ENCODE measurements around the gene FAM83F.
"Not testable (repeated sequence)": the region's sequence is repeated elsewhere in the genome, so short reads cannot be mapped to it uniquely, and the experiment has no call there.

FAM83F gene

DNA sequence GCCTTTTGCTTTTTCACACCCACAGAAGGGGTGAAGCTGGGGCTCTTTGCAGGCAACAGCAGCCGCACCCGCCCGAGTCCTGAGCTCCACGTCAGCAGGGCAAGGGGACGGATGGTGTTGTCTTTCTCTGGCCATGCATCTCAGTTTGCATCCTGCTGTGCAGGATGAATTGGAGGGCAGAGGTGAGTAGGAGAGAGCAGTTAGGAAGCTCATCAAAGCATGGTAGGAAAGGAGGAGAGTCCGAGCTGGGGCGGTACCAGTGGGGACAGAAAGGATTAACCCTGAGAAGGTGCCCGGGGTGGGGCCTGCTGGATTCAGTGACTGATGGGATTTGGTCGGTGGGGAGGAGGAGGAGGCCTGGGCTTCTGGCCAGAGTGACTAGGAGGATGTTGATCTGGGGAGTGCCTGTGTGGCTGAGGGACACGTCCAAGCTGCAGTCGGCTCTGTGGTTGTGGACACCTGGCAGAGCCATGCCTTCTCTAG lies 14.6 kb downstream of the FAM83F start:
- H3K9me3 Mint-ChIP-seq, result no peaks in the 10 kb centered on the region
- H3K4me1 Mint-ChIP-seq (ENCODE audit: low read depth), result peaks cover 12% of the 10 kb centered on the region
- H3K36me3 Mint-ChIP-seq (ENCODE audit: low read depth), result no peaks in the 10 kb centered on the region
- no peak overlapping the region for H3K27ac Mint-ChIP-seq
- no peak overlapping the region for H3K4me3 Mint-ChIP-seq
- H3K27me3 Mint-ChIP-seq (ENCODE audit: low read depth), result peaks cover 44% of the 10 kb centered on the region

DNA sequence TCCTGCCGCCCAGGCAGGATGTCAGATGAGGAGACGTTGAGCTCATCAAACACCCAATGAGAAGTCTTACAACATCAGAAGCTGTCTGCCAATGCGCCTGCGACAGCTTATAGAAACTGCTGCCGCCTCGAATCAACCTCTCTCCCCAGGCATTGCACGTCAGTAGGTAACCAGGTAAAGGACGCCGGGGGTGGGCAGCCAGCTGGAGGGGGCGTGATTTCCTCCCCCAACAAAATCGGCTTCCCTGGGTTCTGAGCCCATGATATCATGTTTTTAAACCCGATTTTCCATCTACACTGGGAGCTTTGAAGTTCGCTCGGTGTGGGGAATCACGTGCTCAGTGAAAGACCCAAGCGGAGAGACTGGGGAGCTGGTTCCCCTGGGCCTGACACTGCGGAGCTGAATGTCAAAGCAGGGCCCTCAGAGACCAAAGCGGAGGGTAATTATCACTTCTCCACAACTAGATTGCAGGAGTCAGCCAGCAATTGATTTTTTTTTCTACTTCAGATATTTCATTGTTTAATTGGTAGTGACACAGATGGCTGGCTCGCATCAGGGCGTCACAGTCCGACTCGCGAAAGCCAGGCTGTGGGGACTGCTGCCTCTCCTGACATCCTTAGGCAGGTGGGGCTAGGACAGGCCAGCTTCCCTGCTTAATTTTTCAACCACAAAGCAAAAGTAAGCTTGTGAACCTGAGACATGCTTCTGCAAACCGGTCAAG lies 15.4 kb downstream of the FAM83F start:
- Mint-ChIP-seq H3K4me1 (ENCODE audit: low read depth) (peaks cover 12% of the 10 kb centered on the region), H3K27me3 (ENCODE audit: low read depth) (peaks cover 52% of the 10 kb centered on the region), H3K9me3 (no peaks in the 10 kb centered on the region), H3K36me3 (ENCODE audit: low read depth) (no peaks in the 10 kb centered on the region), H3K4me3 (peak overlapping the region; percentile 14), H3K27ac (no peak overlapping the region)

DNA sequence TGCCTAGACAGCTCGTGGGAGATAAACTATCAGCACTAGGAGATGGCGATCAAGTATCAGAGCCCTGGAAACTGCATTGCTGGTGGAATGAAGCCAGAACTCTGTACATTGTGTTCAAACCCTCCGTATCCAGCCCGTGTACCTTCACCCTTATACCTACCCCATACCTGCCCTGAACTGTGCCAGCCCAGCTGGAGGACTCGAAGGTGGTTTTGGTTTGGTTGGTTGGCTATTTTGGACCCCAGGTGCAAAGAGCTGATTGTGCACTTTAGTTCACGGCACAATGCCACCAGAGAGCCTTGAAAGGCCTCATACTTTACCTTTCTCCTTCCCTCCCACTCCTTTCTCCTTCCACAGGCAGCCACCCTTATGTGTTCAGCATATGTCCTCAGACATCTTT lies 16.0 kb downstream of the FAM83F start:
- H3K9me3 Mint-ChIP-seq, result no peaks in the 10 kb centered on the region
- peaks cover 12% of the 10 kb centered on the region for H3K4me1 Mint-ChIP-seq (ENCODE audit: low read depth)
- peaks cover 55% of the 10 kb centered on the region for H3K27me3 Mint-ChIP-seq (ENCODE audit: low read depth)
- H3K4me3 Mint-ChIP-seq, result no peak overlapping the region
- H3K36me3 Mint-ChIP-seq (ENCODE audit: low read depth), result no peaks in the 10 kb centered on the region
- no peak overlapping the region for H3K27ac Mint-ChIP-seq

DNA sequence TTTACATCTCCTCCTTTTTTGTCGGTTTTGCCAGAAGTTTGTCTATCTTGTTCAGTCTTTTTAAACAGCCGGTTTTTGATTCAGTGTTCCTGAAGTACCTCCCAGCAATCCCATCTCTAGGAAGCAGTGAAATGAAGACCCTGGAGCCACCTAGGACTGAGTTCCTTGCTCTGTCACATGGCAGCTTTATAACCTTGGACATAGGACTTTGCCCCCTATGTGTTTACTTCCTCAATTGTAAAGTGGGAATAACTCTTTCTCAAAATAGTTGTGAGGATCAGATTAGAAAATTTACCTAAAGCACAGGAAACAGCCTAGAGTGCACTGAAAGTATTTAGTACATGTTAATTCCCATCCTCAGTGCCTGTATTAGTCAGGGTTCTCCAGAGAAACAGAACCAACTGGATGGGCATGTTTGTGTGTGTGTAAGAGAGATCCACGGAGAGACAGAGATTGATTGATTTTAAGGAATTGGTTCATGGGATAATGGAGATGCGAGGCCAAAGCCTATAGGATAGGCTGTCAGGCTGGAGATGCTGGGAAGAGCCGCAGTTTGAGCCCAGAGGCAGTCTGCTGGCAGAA lies 20.0 kb downstream of the FAM83F start:
- Mint-ChIP-seq H3K9me3 (no peaks in the 10 kb centered on the region), H3K36me3 (ENCODE audit: low read depth) (no peaks in the 10 kb centered on the region)

DNA sequence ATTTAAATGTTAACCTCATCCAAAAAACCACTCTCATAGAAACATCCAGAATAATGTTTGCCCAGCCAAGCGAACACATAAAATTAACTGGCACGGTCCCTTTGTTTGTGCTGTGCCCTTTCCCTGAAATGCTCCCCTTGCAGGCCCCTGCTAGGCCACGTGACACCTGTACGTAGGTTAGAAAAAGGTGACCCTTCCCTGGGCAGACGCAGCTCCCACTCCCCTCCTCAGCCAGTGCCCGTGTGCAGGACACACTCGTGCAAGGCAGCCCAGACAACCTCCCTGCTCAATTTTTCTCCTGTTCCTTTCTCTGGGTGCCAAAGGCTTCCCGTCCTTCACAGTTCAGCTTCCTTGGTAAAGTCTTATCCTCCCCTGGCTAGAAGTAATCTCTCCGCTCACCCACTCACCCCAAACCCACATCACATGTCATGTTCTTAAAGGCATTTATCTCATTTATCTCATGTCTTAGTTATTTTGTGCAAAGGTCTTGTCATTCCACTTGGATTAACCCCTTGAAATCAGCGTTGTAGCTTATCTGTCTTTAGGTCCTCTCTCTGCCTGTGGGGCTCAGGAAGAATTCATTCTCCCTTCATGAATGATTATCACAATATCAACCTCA lies 20.7 kb downstream of the FAM83F start:
- Mint-ChIP-seq H3K27ac (no peak overlapping the region), H3K9me3 (no peaks in the 10 kb centered on the region), H3K36me3 (ENCODE audit: low read depth) (no peaks in the 10 kb centered on the region), H3K4me3 (no peak overlapping the region), H3K4me1 (ENCODE audit: low read depth) (peaks cover 4% of the 10 kb centered on the region), H3K27me3 (ENCODE audit: low read depth) (peaks cover 23% of the 10 kb centered on the region)

More for the DNA sequence above, 20.0 kb downstream of the FAM83F start:
- peaks cover 9% of the 10 kb centered on the region for H3K4me1 Mint-ChIP-seq (ENCODE audit: low read depth)
- H3K27me3 Mint-ChIP-seq (ENCODE audit: low read depth), result peaks cover 24% of the 10 kb centered on the region
- no peak overlapping the region for H3K27ac Mint-ChIP-seq
- no peak overlapping the region for H3K4me3 Mint-ChIP-seq

DNA sequence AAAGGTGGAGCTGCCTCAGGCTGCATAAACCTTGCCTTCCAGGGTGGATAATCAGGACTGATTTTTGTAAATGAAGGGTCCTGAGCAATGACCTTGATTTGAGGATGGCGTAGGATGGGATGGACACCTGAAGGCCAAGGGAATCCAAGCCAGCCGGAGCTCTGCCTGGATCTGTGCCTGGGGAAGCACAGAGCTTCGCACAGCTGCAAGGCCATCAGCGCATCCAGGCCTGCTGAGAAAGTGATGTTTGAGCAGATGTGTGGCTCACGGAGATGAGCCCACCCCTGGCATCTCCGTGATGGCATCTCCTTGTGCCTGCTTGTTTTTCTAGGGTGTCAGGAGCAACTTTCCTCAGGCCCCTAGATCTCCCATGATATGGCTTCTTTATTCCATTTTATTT lies 23.3 kb downstream of the FAM83F start:
- peaks cover 17% of the 10 kb centered on the region for H3K27me3 Mint-ChIP-seq (ENCODE audit: low read depth)
- H3K36me3 Mint-ChIP-seq (ENCODE audit: low read depth), result no peaks in the 10 kb centered on the region
- no peak overlapping the region for H3K27ac Mint-ChIP-seq
- no peak overlapping the region for H3K4me3 Mint-ChIP-seq
- no peaks in the 10 kb centered on the region for H3K9me3 Mint-ChIP-seq
- H3K4me1 Mint-ChIP-seq (ENCODE audit: low read depth), result peaks cover 4% of the 10 kb centered on the region

DNA sequence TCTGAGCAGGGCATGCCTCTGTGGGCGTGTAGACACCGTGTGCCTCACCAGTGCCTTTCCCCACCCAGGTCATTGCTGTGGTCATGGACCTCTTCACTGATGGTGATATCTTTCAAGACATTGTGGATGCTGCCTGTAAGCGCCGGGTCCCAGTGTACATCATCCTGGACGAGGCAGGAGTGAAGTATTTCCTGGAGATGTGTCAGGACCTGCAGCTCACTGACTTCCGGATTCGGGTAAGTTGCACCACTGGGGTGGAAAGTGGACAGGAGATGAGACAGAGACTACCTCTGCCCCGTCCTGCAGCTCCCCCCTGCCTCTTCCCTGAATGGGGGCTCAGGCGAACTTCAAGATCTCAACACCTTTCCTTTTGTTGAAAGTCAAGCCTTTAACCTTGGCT lies 24.3 kb downstream of the FAM83F start:
- Mint-ChIP-seq H3K27me3 (ENCODE audit: low read depth) (peaks cover 13% of the 10 kb centered on the region), H3K4me1 (ENCODE audit: low read depth) (peaks cover 4% of the 10 kb centered on the region), H3K27ac (no peak overlapping the region), H3K9me3 (no peaks in the 10 kb centered on the region), H3K4me3 (no peak overlapping the region), H3K36me3 (ENCODE audit: low read depth) (no peaks in the 10 kb centered on the region)

DNA sequence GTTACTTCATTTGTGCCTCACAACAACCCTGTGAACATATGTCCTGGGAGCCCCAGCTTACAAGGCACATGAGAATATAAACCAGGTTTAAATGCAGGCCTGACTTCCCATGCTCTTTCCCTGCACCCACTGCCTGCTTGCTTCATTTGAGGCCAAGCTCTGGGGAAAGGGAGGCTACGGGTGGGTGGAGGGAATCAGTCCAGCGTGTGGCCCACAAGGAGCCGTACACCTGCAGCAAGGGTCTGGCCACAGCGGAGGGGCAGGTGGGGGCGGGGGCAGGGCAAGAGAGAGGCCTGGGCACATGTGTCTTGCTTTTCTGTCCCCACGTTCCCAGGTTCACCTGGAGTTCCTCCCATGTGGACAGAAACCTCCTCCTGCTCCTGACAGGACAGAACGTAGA lies 26.2 kb downstream of the FAM83F start:
- Mint-ChIP-seq H3K27me3 (ENCODE audit: low read depth) (no peaks in the 10 kb centered on the region), H3K36me3 (ENCODE audit: low read depth) (no peaks in the 10 kb centered on the region), H3K4me3 (no peak overlapping the region), H3K4me1 (ENCODE audit: low read depth) (peaks cover 4% of the 10 kb centered on the region), H3K9me3 (no peaks in the 10 kb centered on the region), H3K27ac (no peak overlapping the region)

DNA sequence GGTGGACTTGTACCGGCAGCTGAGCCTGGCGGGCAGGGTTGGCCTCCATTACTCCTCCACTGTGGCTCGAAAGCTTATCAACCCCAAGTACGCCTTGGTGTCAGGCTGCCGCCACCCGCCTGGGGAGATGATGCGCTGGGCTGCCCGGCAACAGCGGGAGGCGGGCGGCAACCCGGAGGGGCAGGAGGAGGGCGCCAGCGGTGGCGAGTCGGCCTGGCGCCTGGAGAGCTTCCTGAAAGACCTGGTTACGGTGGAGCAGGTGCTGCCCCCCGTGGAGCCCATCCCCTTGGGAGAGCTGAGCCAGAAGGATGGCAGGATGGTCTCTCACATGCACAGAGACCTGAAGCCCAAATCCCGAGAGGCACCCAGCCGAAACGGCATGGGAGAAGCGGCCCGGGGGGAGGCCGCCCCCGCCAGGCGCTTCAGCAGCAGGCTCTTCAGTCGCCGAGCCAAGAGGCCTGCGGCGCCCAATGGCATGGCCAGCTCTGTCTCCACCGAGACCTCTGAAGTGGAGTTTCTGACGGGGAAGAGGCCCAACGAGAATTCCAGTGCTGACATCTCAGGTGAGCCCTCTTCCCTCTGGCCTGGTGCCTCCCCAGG lies 26.7 kb downstream of the FAM83F start:
- Mint-ChIP-seq H3K9me3 (no peaks in the 10 kb centered on the region), H3K4me1 (ENCODE audit: low read depth) (peaks cover 4% of the 10 kb centered on the region), H3K4me3 (no peak overlapping the region), H3K27me3 (ENCODE audit: low read depth) (no peaks in the 10 kb centered on the region), H3K27ac (no peak overlapping the region), H3K36me3 (ENCODE audit: low read depth) (no peaks in the 10 kb centered on the region)

DNA sequence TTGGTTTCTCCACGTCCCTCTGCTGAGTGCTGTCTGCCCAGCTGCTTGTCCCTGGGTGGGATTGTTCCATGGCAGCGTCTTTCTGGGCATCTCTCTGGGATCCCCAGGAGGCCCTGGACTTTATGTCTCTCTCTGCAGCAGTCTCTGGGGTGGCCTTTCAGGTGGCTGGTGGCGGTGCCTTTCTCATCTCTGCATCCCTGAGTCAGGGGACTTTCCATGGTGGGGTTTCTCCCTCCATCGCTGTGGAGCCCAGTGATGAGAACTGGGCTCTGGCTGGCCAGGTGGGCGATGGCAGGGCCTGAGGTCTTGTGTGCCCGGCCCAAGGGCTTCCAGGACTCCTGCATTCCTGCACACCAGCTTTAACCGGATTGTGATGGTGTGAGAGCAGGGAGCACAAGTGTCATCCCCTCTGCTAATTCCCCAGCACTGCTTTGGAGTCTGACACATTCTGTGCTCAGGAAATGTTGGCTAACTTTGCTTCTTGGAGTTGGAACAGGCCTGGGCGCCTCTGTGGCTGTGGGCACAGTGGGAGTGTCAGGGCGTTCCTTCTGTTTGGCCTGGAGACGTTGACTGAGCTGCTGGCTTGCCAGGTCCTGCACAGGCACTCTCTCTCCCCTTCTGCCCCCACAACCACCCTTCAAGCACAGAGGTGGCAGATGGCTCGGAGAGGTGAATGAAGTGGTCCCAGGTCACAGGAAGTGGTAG lies 27.9 kb downstream of the FAM83F start:
- H3K27ac Mint-ChIP-seq, result no peak overlapping the region
- H3K4me1 Mint-ChIP-seq (ENCODE audit: low read depth), result peaks cover 3% of the 10 kb centered on the region
- no peaks in the 10 kb centered on the region for H3K9me3 Mint-ChIP-seq
- H3K4me3 Mint-ChIP-seq, result no peak overlapping the region
- H3K27me3 Mint-ChIP-seq (ENCODE audit: low read depth), result no peaks in the 10 kb centered on the region
- no peaks in the 10 kb centered on the region for H3K36me3 Mint-ChIP-seq (ENCODE audit: low read depth)

DNA sequence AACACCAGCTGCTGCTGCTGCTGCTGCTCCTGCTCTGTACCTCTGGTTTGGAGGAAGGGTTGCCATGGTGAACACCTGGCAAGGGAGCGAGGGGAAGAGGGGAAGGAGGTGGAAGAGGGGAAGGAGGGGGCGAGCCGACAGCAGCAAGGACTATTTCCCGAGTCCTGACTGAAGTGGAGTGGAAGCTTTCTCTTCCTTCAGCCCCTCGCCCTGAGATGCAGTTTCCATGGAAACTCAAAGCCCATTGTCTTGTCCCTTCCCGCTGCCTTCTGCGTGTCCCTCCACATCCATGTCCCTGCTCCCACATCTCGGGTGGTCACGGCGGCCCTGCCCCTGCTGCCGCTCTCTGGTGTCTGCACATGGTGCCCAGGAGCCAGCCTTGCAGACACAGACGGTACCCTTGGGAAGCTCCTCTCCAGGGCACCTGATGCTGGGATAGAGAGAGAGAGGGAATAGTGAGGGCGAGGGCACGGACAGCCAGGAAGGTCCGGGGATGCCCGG lies 28.6 kb downstream of the FAM83F start:
- Mint-ChIP-seq H3K27ac (no peak overlapping the region), H3K4me3 (no peak overlapping the region), H3K9me3 (no peaks in the 10 kb centered on the region), H3K27me3 (ENCODE audit: low read depth) (no peaks in the 10 kb centered on the region), H3K4me1 (ENCODE audit: low read depth) (no peaks in the 10 kb centered on the region), H3K36me3 (ENCODE audit: low read depth) (no peaks in the 10 kb centered on the region)

DNA sequence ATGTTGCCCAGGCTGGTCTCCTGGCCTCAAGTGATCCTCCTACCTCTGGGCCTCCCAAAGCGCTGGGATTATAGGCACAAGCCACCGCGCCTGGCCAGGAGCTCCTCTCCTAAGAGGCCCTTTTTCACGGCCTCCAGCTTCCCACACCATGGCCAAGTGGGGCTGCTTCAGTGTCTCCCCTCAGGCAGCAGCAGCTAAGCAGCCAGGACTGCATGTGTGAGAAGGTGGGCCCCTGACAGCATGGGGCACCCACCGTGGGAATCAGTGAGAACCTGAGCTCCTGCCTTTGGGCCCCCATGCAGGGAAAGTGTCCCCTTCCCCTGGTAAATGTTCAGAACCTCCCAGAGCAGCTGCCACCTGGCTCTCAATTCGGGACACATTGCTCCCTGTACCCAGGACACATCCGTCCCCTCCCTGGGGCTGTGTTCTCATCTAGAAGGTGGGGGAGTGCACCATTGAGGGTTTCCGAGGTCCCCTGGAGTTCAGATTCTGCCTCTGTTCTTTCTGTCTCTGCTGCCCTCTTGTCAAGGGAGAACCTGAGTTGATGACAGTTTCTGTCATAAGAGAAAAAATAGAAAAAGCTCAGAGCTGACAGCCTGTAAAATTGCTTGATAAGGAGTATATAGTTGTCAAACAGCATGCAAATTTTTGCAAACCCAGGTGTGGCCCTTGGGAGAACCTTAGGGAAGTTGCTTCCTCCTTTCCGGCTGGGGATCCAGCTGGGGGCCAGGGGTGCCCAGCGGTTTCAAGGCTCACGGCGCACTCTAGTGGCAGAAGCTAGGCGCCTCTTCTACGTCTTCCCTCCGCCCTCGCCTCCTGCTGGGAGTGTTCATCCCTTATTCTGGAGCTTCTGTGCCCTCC lies 29.7 kb downstream of the FAM83F start:
- no peaks in the 10 kb centered on the region for H3K4me1 Mint-ChIP-seq (ENCODE audit: low read depth)
- H3K27ac Mint-ChIP-seq, result no peak overlapping the region
- no peaks in the 10 kb centered on the region for H3K27me3 Mint-ChIP-seq (ENCODE audit: low read depth)
- H3K9me3 Mint-ChIP-seq, result no peaks in the 10 kb centered on the region
- H3K36me3 Mint-ChIP-seq (ENCODE audit: low read depth), result no peaks in the 10 kb centered on the region
- no peak overlapping the region for H3K4me3 Mint-ChIP-seq

DNA sequence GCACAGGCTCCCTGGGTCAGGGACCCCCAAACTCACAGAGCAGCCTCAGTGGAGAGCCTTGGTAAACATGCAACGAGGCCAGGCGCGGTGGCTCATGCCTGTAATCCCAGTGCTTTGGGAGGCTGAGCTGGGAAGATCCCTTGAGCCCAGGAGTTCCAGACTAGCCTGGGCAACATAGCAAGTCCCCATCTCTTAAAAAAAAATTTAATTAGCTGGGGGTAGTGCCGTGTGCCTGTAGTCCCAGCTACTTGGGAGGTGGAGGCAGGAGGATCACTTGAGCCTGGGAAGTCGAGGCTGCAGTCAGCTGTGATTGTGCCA lies 30.3 kb downstream of the FAM83F start:
- H3K4me3 Mint-ChIP-seq; H3K9me3 Mint-ChIP-seq; H3K4me1 Mint-ChIP-seq (ENCODE audit: low read depth); H3K27me3 Mint-ChIP-seq (ENCODE audit: low read depth); H3K27ac Mint-ChIP-seq; H3K36me3 Mint-ChIP-seq (ENCODE audit: low read depth): not testable (repeated sequence)

DNA sequence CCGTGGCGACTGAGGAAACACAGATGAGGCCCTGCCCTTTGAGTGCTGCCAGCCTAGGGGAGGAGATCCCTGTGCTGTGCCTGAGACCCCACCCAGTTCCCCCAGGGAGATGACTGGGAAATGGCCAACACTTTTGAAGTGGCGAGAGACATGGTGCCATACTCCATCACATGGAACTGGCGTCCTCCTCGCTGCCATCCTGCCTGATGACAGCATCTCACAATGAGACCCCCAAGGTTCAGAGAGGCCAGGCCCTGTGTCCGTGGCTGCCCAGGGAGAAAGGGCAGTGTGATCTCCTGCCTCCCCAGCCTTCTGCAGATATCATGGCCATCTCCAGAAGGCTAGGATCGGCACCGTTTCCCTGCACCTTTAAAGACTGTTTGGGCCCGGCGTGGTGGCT lies 31.1 kb downstream of the FAM83F start:
- Mint-ChIP-seq H3K4me1 (ENCODE audit: low read depth) (peaks cover 2% of the 10 kb centered on the region), H3K27me3 (ENCODE audit: low read depth) (no peaks in the 10 kb centered on the region), H3K27ac (no peak overlapping the region), H3K9me3 (no peaks in the 10 kb centered on the region), H3K36me3 (ENCODE audit: low read depth) (no peaks in the 10 kb centered on the region), H3K4me3 (no peak overlapping the region)

All from T-helper 1 cell treated with Interleukin-12 subunit alpha and Interleukin-12 subunit beta and Interleukin-4 antibody, amounts not matched to agents 30 μg/mL and 1 μg/mL, for 36 hours (primary cell).